Adrenal gland (tissue), 5 donors: ENCODE measurements around the gene SIGLEC9.

Source experiments
- CTCF ChIP-seq, 6 experiments: fragments of 450-650 bp in 4 of 6; fragments of 200-600 bp in 2 of 6; sonication (generic) in 1 of 6; IDR thresholded peaks; 1 replicate in 5 of 6; 2 replicates in 1 of 6; pipeline versions ENCODE4 v1.5.1 to v1.8.0; 2016 to 2021; ENCODE audit warnings: antibody characterized with exemption in 6 of 6, mild to moderate bottlenecking in 2 of 6, moderate library complexity in 1 of 6
- POLR2A ChIP-seq, 2 donors: fragments of 450-650 bp; IDR thresholded peaks; one replicate each; pipeline ENCODE4 v1.6.1; 2017; ENCODE audit warnings: antibody characterized with exemption in 2 of 2, mild to moderate bottlenecking in 2 of 2, moderate library complexity in 1 of 2
- donor health status: DM: no; HTN: no; CAD: no.

DNA sequence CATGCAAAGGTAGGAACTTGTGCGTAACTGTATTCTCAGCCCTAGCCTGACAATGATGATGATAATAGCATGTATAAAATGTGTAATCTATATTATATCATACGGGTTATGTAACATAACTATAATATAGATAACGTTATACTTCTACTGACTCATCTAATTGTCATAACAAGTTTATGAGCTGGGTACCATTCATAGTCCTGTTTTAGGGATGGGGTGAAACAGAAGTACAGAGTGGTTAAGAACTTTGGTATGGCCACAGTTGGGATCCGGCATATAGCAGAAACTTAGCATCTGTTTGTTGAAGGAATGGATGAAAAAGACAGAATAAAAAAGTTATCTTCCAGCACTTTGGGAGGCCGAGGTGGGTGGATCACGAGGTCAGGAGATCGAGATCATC, 21.7 kb upstream of the SIGLEC9 start:
- TF ChIP-seq POLR2A (IDR thresholded peaks at IDR 0.05) = no peak
- no peak for TF ChIP-seq CTCF (IDR thresholded peaks at IDR 0.05)
